K562 (cell line): Measurements from ENCODE around the gene USP2. TPM values are rescaled to one million over a fixed set of nuclear protein-coding genes. Genes with fewer than 3 reads are reported as not detected.

Experiments
- ATAC-seq: fragments of 200-7000 bp; cut with Tn5 transposase; 3 replicates; pipeline ENCODE4 v1.9.1; 2020; ENCODE audit warnings: moderate library complexity
- BruUV-seq: library from RNA; stranded (reverse); fragments of 400-500 nt; replicated peaks from 2 replicates; lab custom pipeline; 2021; lab: Mats Ljungman, UMichigan
- CTCF ChIA-PET: fragments of 300-600 bp; formaldehyde crosslinking; extraction: SDS; loops from one replicate; lab custom pipeline; 2021; ENCODE audit warnings: low intra/inter-chr PET ratio; lab: Yijun Ruan, JAX
- POLR2A ChIA-PET: fragments of 300-600, 350-650 bp; sonication (Branson Sonifier 250); formaldehyde crosslinking; extraction: SDS; loops from one replicate; lab custom pipeline; 2021; ENCODE audit warnings: antibody characterized with exemption, inconsistent platforms; lab: Yijun Ruan, JAX
- DNase-seq, 4 experiments: peaks; one replicate each; pipeline versions ENCODE4 v3.0.0 to v3.0.0-alpha.2; 2011 to 2018; ENCODE audit warnings: low spot score in 3 of 4, mixed read lengths in 3 of 4; ENCODE audit errors: extremely low read depth in 1 of 4
- FAIRE-seq: peaks from 2 replicates; lab custom pipeline; 2011; peaks lifted over from hg19 to GRCh38; lab: Jason Lieb, UNC
- H2AFZ ChIP-seq: 2 replicates; pipeline ENCODE4 v1.6.0; 2011; ENCODE audit warnings: low read depth, low read length, control low read depth, inconsistent platforms
- H3K27ac ChIP-seq: fragments of 200-600 bp; 3 replicates; pipeline ENCODE4 v1.8.0; 2011; ENCODE audit warnings: low read depth, mild to moderate bottlenecking, control low read depth, inconsistent platforms, low read length, moderate library complexity, mixed read lengths; ENCODE audit errors: extremely low read depth
- H3K27me3 ChIP-seq, 2 experiments: fragments of 300-600 bp in 1 of 2; 2 replicates in 1 of 2; 3 replicates in 1 of 2; pipeline versions ENCODE4 v1.6.0 to v1.8.0; 2011; ENCODE audit warnings: inconsistent platforms in 2 of 2, low read length in 2 of 2, mild to moderate bottlenecking in 1 of 2, mixed read lengths in 1 of 2, moderate library complexity in 1 of 2; ENCODE audit not compliant: control insufficient read depth in 2 of 2, insufficient read depth in 2 of 2
- H3K36me3 ChIP-seq: fragments of 300-600 bp; 3 replicates; pipeline ENCODE4 v1.8.0; 2011; ENCODE audit warnings: mild to moderate bottlenecking, low read length, inconsistent platforms; ENCODE audit not compliant: control insufficient read depth, insufficient read depth
- H3K4me1 ChIP-seq, 2 experiments: fragments of 200-600 bp in 1 of 2; replicated peaks in 1 of 2; 2 replicates in 1 of 2; 3 replicates in 1 of 2; pipeline versions ENCODE4 v1.5.1 to v1.8.0; 2011; ENCODE audit warnings: inconsistent platforms in 2 of 2, low read length in 2 of 2, mild to moderate bottlenecking in 1 of 2, mixed read lengths in 1 of 2, moderate library complexity in 1 of 2; ENCODE audit not compliant: control insufficient read depth in 2 of 2, insufficient read depth in 2 of 2
- H3K4me2 ChIP-seq: 2 replicates; pipeline ENCODE4 v1.6.1; 2011; ENCODE audit warnings: low read length, control low read depth, inconsistent platforms, mixed read lengths; ENCODE audit not compliant: insufficient read depth
- H3K4me3 ChIP-seq: fragments of 200-600 bp; sonication (generic), shearing (Covaris generic); 2 replicates; pipeline ENCODE4 v1.5.1; 2016; ENCODE audit warnings: control low read depth, inconsistent platforms
- H3K79me2 ChIP-seq: fragments of 200-600 bp; 3 replicates; pipeline ENCODE4 v1.8.0; 2011; ENCODE audit warnings: low read length, inconsistent platforms; ENCODE audit not compliant: control insufficient read depth, insufficient read depth
- H3K9ac ChIP-seq, 2 experiments: 2 replicates each; pipeline versions ENCODE4 v1.6.0 to v1.6.1; 2011; ENCODE audit warnings: low read depth in 2 of 2, low read length in 2 of 2, control low read depth in 1 of 2, inconsistent platforms in 1 of 2, mild to moderate bottlenecking in 1 of 2, mixed read lengths in 1 of 2; ENCODE audit not compliant: insufficient read depth in 1 of 2
- H3K9me1 ChIP-seq: one replicate; pipeline ENCODE4 v1.6.0; 2011; ENCODE audit warnings: inconsistent platforms, mild to moderate bottlenecking, low read length, moderate library complexity; ENCODE audit not compliant: control insufficient read depth, insufficient read depth
- H3K9me3 ChIP-seq: replicated peaks from 2 replicates; pipeline ENCODE4 v1.5.1; 2011; ENCODE audit warnings: low read depth, low read length, inconsistent platforms; ENCODE audit not compliant: control insufficient read depth, insufficient read depth
- H4K20me1 ChIP-seq: replicated peaks from 2 replicates; pipeline ENCODE4 v1.6.1; 2011; ENCODE audit warnings: low read length, inconsistent platforms, mixed read lengths; ENCODE audit not compliant: control insufficient read depth, insufficient read depth
- BRD4 ChIP-seq: fragments of 200-600 bp; sonication (generic); IDR thresholded peaks from 2 replicates; pipeline ENCODE4 v1.6.1; 2017; ENCODE audit warnings: inconsistent platforms
- CREB5 ChIP-seq: fragments of 250-450 bp; sonication (Bioruptor Pico); IDR thresholded peaks from 2 replicates; pipeline ENCODE4 v1.5.0; 2020; ENCODE audit warnings: mild to moderate bottlenecking
- CXXC5 ChIP-seq: fragments of 250-450 bp; sonication (Bioruptor Pico); IDR thresholded peaks from 2 replicates; pipeline ENCODE4 v1.8.0; 2022; ENCODE audit warnings: inconsistent platforms, mild to moderate bottlenecking, moderate library complexity
- DDX20 ChIP-seq: fragments of 450-650 bp; IDR thresholded peaks from 2 replicates; pipeline ENCODE4 v1.6.1; 2016; ENCODE audit warnings: missing genetic modification characterization, low read depth, mild to moderate bottlenecking, missing compliant biosample characterization, moderate library complexity
- HCFC1 ChIP-seq: IDR thresholded peaks from 2 replicates; pipeline ENCODE4 v1.6.1; 2012; ENCODE audit warnings: low read depth, low read length, improper control_type of control experiment
- HMGXB4 ChIP-seq: sonication (generic); formaldehyde crosslinking; IDR thresholded peaks from 2 replicates; pipeline ENCODE4 v1.8.1; 2023; ENCODE audit warnings: mild to moderate bottlenecking, missing genetic modification reagents
- MAX ChIP-seq: sonication (generic); formaldehyde crosslinking; IDR thresholded peaks from 2 replicates; pipeline ENCODE4 v1.9.0; 2022; ENCODE audit warnings: mild to moderate bottlenecking, missing genetic modification reagents
- MAZ ChIP-seq, 2 experiments: fragments of 450-650 bp in 1 of 2; sonication (generic) in 1 of 2; formaldehyde crosslinking; IDR thresholded peaks in 1 of 2; conservative IDR thresholded peaks in 1 of 2; 2 replicates each; pipeline versions ENCODE4 v1.4.0 to v1.5.0; 2020; ENCODE audit warnings: mild to moderate bottlenecking in 1 of 2, missing genetic modification reagents in 1 of 2
- MBD2 ChIP-seq: sonication (generic); IDR thresholded peaks from 2 replicates; pipeline ENCODE4 v1.6.1; 2016; ENCODE audit warnings: low read depth, borderline replicate concordance
- MXD1 ChIP-seq: fragments of 250-450 bp; sonication (Bioruptor Pico); IDR thresholded peaks from 2 replicates; pipeline ENCODE4 v1.8.0; 2021; ENCODE audit warnings: borderline replicate concordance, mild to moderate bottlenecking, moderate library complexity; ENCODE audit not compliant: poor library complexity, severe bottlenecking
- MYBL2 ChIP-seq, 2 experiments: fragments of 450-650 bp in 1 of 2; sonication (generic) in 1 of 2; formaldehyde crosslinking in 1 of 2; IDR thresholded peaks; 2 replicates each; pipeline versions ENCODE4 v1.6.1 to v1.8.1; 2017 to 2022; ENCODE audit warnings: borderline replicate concordance in 1 of 2, inconsistent platforms in 1 of 2, low read depth in 1 of 2, mild to moderate bottlenecking in 1 of 2, missing genetic modification reagents in 1 of 2, moderate library complexity in 1 of 2
- POLR2G ChIP-seq: fragments of 200-400 bp; formaldehyde crosslinking; IDR thresholded peaks from 2 replicates; pipeline ENCODE4 v1.6.1; 2017; ENCODE audit warnings: low read depth, mild to moderate bottlenecking, antibody characterized with exemption, low read length, moderate library complexity
- SP2 ChIP-seq: IDR thresholded peaks from 2 replicates; pipeline ENCODE4 v1.6.1; 2011; ENCODE audit warnings: mild to moderate bottlenecking, low read depth, low read length, moderate library complexity; ENCODE audit not compliant: poor library complexity, severe bottlenecking; ENCODE audit errors: extremely low read depth
- TAF7 ChIP-seq: fragments of 450-650 bp; IDR thresholded peaks from 2 replicates; pipeline ENCODE4 v1.6.1; 2016; ENCODE audit warnings: missing genetic modification characterization, missing compliant biosample characterization
- TRIM24 ChIP-seq, 2 experiments: fragments of 450-650 bp; IDR thresholded peaks; 2 replicates each; pipeline ENCODE4 v1.6.1; 2016
- ZFP1 ChIP-seq: fragments of 450-650 bp; formaldehyde crosslinking; IDR thresholded peaks from 2 replicates; pipeline ENCODE4 v1.4.0; 2020; ENCODE audit warnings: mild to moderate bottlenecking, mixed read lengths
- WGBS: fragments of 100-300 bp; shearing (Covaris generic); methylation state at CpG from one replicate; pipeline ENCODE4 v1.1.6; 2016; ENCODE audit warnings: low coverage, mixed read lengths; ENCODE audit not compliant: insufficient coverage; ENCODE audit errors: missing lambda C conversion rate; 5-methylcytosine and 5-hydroxymethylcytosine counted together
- in situ Hi-C: fragments of 300-500 bp; cut with MboI; formaldehyde crosslinking; loops from 4 replicates; pipeline ENCODE4 v1.15.0; 2018; ENCODE audit warnings: inconsistent platforms, mixed read lengths
- intact Hi-C: fragments of 100-400 bp; cut with micrococcal nuclease; formaldehyde crosslinking; loops from 2 replicates; pipeline ENCODE4 v1.14.2; 2022
- polyA plus RNA-seq, 8 experiments: library from polyadenylated mRNA; depleted of rRNA in 4 of 8; stranded (reverse) in 5 of 8; unstranded in 3 of 8; fragments of >200 nt; fragmentation: Nextera tagmentation in 2 of 8; fragmentation: Illumina TruSeq in 1 of 8; extraction: Ambion mirVana in 2 of 8; extraction: Trizol in 1 of 8; gene quantifications; 2 replicates each; pipeline versions ENCODE4 v1.2.1 to v1.2.3, GENCODE V29; 2011 to 2014; ENCODE audit warnings: inconsistent platforms in 1 of 8, missing spikeins in 1 of 8
- total RNA-seq, 7 experiments: library from RNA; depleted of rRNA in 6 of 7; stranded (reverse); fragments of >200 nt in 6 of 7; fragmentation: Illumina TruSeq in 2 of 7; extraction: Trizol in 2 of 7; gene quantifications; 2 replicates each; pipeline versions ENCODE4 v1.2.1 to v1.2.3, GENCODE V29; 2011 to 2021; ENCODE audit warnings: low replicate concordance in 1 of 7

USP2 gene
- total and polyA plus RNA-seq, 9 of the 15 experiments (the other 6 are each of a cell fraction or from before 2014, with no cell fraction given), result 2.8 to 16.9 (median 3.9) TPM

- H3K36me3 ChIP-seq, result peaks cover 17% of the 10 kb centered on the region; the same call in 1 of the 3 replicates
- peaks cover 20 to 44% of the 10 kb centered on the region in 2 experiments; a peak in 4 of 5 replicates for H3K4me1 ChIP-seq
- H2AFZ ChIP-seq, result peak within 1 kb of the TSS; percentile 93
- POLR2A ChIA-PET, result interaction anchor here (0.6 to 1.0 kb wide), 4 partner anchors 11 to 1612 kb away, joined by 4 to 6 read pairs (median 4); partner anchors contain the start of gene MCAM
- ATAC-seq, result peak; percentile 92
- peaks cover 30% of the 10 kb centered on the region for H3K79me2 ChIP-seq
- 1% methylated on average over 42 of the region's 54 CpGs for WGBS
- H3K4me3 ChIP-seq, result peak within 1 kb of the TSS; percentile 61
- H3K9me3 ChIP-seq, result no peaks in the 10 kb centered on the region
- FAIRE-seq, result peak; percentile 100
- peak within 1 kb of the TSS; percentile 95 for H3K4me2 ChIP-seq
- intact Hi-C loops, result no loop called here
- BruUV-seq, result no TSS peak
- no peaks in the 10 kb centered on the region for H3K27me3 ChIP-seq
- CTCF ChIA-PET, result no interaction called here
- no peaks in the 10 kb centered on the region for H3K9me1 ChIP-seq
- DNase-seq, result peak; percentile 98 to 100 (median 99)
- peak within 1 kb of the TSS; percentile 76 for H3K27ac ChIP-seq
- in situ Hi-C loops, result no loop called here
- peak within 1 kb of the TSS; percentile 88 to 97 for H3K9ac ChIP-seq
- H4K20me1 ChIP-seq, result no peaks in the 10 kb centered on the region
- peak in 1 of 2 experiments; percentile 20; a peak in 1 of 4 replicates for TF ChIP-seq MAZ (CRISPR knock-in tag; conservative IDR thresholded peaks at IDR 0.05 in 1 of 2, IDR thresholded peaks at IDR 0.05 in 1 of 2)
- no peak for TF ChIP-seq CREB5 (CRISPR knock-in tag)
- TF ChIP-seq MBD2, result peak; percentile 94
- peak; percentile 98 for TF ChIP-seq MYBL2 (IDR thresholded peaks at IDR 0.05; ENCODE audit: low read depth)
- peak; percentile 90; the same call in 1 of the 2 replicates for TF ChIP-seq MYBL2 (CRISPR knock-in tag; IDR thresholded peaks at IDR 0.05; ENCODE audit: borderline replicate concordance)
- TF ChIP-seq CXXC5 (CRISPR knock-in tag), result peak; percentile 93
- TF ChIP-seq POLR2G, result peak; percentile 84
- TF ChIP-seq TRIM24 (IDR thresholded peaks at IDR 0.05), result 0 out of 4 replicates have a peak, but pooled peaks of 1 of the 2 experiments have one; percentile 20
- peak; percentile 75 for TF ChIP-seq MXD1 (CRISPR knock-in tag)
- 0 out of 2 replicates have a peak, but pooled peaks have one; percentile 62 for TF ChIP-seq HMGXB4 (CRISPR knock-in tag)
- TF ChIP-seq DDX20, result no peak
- TF ChIP-seq MAX (CRISPR knock-in tag), result 0 out of 2 replicates have a peak, but pooled peaks have one; percentile 28
- TF ChIP-seq SP2, result peak; percentile 45
- TF ChIP-seq ZFP1, result no peak
- TF ChIP-seq TAF7 (tag), result peak; percentile 59; the same call in 1 of the 2 replicates
- peak; percentile 57 for TF ChIP-seq HCFC1
- TF ChIP-seq BRD4, result peak; percentile 74; the same call in 1 of the 2 replicates
These were observed 47.1 kb downstream of the USP2 start, which contains the start of gene RNF26 for GRCh38 chr11:119334174-119334930. Gene RNF26 (plus strand): TSS chr11:119334527. CDS start chr11:119335123, 596 bp downstream.
